Fibroblast of the aortic adventitia (primary cell): ENCODE data around the gene ARPP21. TPM values are rescaled to one million over a fixed set of nuclear protein-coding genes. Genes with fewer than 3 reads are reported as not detected.

ENCODE experiments used
- DNase-seq: peaks from one replicate; pipeline ENCODE4 v3.0.0-alpha.2; 2010; ENCODE audit warnings: low read depth
- H3K4me3 ChIP-seq: 2 replicates; pipeline ENCODE4 v1.5.1; 2011; ENCODE audit warnings: low read depth, mild to moderate bottlenecking, control low read depth, low read length, moderate library complexity
- total RNA-seq: library from RNA; depleted of rRNA; stranded (reverse); fragments of >200 nt; gene quantifications from 2 replicates; pipeline ENCODE4 v1.2.3, GENCODE V29; 2012; ENCODE audit warnings: low replicate concordance
- TF ChIP-seq, protein P1 (sequence below): IDR thresholded peaks from 2 replicates; pipeline ENCODE4 v1.5.1; 2011; ENCODE audit warnings: mild to moderate bottlenecking, low read length, control low read depth, inconsistent platforms; ENCODE audit not compliant: insufficient read depth

ARPP21 gene
- total RNA-seq, 1 donor: 0.90 TPM

DNA sequence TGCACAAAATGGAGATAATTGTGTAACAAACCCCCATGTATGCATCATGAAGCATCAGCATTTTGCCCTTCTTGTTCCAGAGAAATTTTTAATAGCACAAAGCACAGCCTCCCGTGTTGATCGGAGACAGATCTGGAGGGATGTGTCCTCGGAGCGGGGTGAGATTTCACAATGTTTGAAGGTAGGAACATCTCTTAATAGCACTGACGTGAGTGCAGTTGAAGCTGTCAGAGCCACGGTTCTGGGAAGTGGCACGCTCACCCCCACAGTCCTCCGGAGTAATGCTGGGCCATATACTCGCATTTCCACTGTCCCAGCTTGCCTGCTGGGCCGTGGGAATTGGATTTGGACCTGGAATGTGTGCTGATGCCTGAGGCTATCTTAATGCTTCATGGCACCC is 24.1 kb downstream of the ARPP21 start:
- H3K4me3 ChIP-seq: no peak overlapping the region
- TF ChIP-seq, protein P1, sequence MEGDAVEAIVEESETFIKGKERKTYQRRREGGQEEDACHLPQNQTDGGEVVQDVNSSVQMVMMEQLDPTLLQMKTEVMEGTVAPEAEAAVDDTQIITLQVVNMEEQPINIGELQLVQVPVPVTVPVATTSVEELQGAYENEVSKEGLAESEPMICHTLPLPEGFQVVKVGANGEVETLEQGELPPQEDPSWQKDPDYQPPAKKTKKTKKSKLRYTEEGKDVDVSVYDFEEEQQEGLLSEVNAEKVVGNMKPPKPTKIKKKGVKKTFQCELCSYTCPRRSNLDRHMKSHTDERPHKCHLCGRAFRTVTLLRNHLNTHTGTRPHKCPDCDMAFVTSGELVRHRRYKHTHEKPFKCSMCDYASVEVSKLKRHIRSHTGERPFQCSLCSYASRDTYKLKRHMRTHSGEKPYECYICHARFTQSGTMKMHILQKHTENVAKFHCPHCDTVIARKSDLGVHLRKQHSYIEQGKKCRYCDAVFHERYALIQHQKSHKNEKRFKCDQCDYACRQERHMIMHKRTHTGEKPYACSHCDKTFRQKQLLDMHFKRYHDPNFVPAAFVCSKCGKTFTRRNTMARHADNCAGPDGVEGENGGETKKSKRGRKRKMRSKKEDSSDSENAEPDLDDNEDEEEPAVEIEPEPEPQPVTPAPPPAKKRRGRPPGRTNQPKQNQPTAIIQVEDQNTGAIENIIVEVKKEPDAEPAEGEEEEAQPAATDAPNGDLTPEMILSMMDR: no peak
- DNase-seq: no peak

DNA sequence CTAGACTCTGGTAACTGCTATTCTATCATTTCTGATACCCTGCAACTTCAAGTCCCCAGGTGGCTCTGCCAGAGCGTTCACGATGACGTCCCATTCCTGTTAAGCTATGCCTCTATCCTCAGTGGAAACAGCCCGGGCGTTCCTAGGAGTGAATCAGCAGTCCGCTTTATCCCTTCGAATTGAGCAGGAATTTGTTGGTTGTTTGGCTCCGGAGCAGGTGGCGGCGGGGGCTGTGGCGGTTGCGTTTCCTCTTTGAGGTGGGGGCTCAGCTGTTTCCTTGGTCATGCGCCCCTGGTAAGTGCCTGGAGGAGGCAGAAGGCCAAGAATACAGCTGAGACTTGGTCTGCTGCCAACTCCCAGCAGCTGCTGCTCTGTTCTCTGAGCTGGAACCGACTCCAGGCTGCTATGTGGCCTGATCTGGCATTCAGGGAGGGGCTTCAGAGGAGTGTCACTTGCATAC is 25.2 kb downstream of the ARPP21 start:
- peak; percentile 44 for DNase-seq
- H3K4me3 ChIP-seq: no peak overlapping the region
- TF ChIP-seq, protein P1: no peak

- no peak overlapping the region for H3K4me3 ChIP-seq
- DNase-seq: no peak
- TF ChIP-seq, protein P1: no peak
Observed at GRCh38 chr3:35665390-35666055, 26.2 kb downstream of the ARPP21 start.

DNA sequence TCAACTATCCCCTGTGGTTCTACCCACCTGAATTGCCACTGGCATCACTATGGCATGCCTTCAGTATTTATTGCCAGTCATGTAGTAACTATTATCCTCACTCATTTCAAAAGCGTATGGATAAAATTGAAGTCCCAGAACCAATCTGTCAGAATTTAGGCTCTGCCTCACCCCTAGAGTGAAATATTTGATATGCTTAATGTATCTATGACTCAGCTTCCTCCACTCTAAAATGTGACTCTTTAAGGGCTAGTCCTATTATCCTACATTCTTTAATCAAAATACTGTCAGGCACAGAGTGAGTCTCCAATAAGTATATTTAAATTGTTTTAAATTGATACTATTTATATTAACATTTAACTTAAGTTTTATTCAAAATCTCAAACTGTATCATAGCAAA is 27.6 kb downstream of the ARPP21 start:
- no peak overlapping the region for H3K4me3 ChIP-seq
- TF ChIP-seq, protein P1: no peak
- DNase-seq: no peak

GRCh38 chr3:35670408-35670965 is 31.2 kb downstream of the ARPP21 start:
- no peak overlapping the region for H3K4me3 ChIP-seq
- TF ChIP-seq, protein P1: no peak
- DNase-seq: no peak

- no peak overlapping the region for H3K4me3 ChIP-seq
- TF ChIP-seq, protein P1: no peak
- no peak for DNase-seq
Observed at GRCh38 chr3:35671483-35671882, 32.2 kb downstream of the ARPP21 start.
